ENCODE measurements around the gene CTSW.
"Not testable (repeated sequence)": the region's sequence is repeated elsewhere in the genome, so short reads cannot be mapped to it uniquely, and the experiment has no call there.

Gene CTSW, protein sequence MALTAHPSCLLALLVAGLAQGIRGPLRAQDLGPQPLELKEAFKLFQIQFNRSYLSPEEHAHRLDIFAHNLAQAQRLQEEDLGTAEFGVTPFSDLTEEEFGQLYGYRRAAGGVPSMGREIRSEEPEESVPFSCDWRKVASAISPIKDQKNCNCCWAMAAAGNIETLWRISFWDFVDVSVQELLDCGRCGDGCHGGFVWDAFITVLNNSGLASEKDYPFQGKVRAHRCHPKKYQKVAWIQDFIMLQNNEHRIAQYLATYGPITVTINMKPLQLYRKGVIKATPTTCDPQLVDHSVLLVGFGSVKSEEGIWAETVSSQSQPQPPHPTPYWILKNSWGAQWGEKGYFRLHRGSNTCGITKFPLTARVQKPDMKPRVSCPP

DNA sequence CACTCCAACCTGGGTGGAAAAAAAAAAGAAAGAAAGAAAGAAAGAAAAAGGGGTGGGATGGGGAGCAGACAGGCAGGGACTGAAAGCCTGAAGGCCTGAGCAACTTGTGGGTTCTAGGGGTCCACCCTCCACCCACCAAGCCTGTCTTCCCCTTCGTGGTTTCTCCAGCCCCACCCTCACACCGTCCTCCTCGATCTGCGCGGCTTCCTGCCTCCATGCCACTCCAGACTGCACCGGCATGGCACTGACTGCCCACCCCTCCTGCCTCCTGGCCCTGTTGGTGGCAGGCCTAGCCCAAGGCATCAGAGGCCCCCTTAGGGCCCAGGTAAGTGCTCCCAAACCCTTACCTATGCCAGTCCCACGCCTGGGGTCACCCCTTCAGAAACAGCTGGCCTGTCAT lies at the start of gene CTSW:
TSS of gene CTSW (plus strand) at position 221 of the 400 bp plus-strand sequence. CDS start at position 239, 18 bp downstream.
- DNase-seq (ENCODE audit: low read depth in 2 of 2): no peak

DNA sequence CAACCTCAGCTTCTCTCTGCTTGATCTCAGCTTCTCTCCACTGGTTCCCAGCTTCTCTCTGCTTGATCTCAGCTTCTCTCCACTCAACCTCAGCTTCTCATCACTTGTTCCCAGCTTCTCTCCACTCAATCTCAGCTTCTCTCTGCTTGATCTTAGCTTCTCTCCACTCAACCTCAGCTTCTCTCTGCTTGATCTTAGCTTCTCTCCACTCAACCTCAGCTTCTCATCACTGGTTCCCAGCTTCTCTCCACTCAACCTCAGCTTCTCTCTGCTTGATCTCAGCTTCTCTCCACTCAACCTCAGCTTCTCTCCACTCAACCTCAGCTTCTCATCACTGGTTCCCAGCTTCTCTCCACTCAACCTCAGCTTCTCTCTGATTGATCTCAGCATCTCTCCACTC lies 47.4 kb upstream of the CTSW start:
- DNase-seq (ENCODE audit: low read depth in 2 of 2): not testable (repeated sequence)

DNA sequence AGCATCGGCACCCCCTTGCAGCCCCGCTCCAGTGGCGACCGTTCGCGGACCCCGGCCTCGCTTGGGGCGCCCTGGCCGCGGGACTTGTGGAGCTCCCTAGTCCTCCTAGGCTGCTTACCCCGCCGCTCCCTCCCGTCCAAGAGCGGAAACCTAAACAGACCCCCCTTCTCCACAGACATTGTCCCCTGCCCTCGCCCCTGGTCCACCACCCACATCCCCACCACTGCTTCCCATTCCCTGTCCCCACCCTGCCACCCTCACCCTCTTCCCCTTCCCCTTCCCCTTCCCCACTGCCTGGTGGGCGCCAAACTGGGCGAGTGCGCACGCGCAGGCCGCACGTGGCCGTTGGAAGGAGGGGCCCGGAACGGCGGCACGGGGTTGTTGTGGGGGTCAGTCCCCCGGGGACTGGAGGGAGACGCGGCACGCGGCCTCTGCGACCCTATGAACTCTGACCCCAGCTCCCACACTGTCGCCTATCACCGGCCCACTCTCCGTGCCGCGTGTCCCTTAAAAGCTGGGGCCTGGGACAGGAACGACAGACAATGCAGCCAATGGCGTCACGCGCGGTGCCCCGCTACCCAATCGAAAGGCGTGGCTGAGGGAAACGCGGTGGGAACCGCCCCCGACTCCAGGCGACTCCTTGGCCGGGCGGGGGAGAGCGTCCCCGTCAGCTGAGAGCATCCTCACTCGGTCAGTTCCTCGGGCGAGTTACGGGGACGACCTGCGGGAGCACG lies 46.2 kb upstream of the CTSW start, which contains the start of gene SNX32:
TSS of gene SNX32 (plus strand) at position 667 of the 734 bp plus-strand sequence. CDS start 103 bp downstream, outside the sequence.
- peak; percentile 88 to 90 for DNase-seq (ENCODE audit: low read depth in 2 of 2)

DNA sequence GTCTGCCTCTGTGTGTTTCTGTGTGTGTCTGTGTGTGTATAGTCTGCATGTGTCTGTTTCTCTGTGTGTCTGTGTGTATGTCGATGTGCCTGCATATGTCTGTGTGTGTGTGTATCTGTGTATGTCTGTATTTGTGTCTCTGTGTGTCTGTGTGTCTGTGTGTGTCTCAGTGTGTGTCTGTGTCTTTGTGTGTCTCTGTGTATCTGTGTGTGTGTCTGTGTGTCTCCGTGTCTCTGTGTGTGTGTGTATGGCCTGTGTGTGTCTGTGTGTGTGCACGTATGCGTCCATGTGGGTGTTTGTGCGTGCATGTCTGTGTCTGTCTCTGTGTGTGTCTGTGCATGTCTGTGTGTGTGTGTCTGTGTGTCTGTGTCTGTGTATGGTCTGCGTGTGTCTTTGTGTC lies 45.4 kb upstream of the CTSW start:
- DNase-seq (ENCODE audit: low read depth in 2 of 2): no peak

DNA sequence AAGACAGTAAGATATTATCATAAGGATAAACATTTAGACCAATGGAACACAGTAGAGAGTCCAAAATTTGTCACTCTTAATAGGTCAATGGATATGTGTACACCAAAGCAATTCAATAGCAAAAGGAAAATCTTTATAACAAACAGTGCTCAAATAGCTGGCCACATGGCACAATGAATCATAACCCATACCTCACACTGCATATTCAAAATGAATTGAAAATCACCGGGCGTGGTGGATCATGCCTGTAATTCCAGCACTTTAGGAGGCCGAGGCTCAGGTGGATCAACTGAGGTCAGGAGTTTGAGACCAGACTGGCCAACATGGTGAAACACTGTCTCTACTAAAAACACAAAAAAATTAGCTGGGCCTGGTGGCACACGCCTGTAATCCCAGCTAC lies 37.5 kb upstream of the CTSW start:
- DNase-seq (ENCODE audit: low read depth in 2 of 2): no peak

DNA sequence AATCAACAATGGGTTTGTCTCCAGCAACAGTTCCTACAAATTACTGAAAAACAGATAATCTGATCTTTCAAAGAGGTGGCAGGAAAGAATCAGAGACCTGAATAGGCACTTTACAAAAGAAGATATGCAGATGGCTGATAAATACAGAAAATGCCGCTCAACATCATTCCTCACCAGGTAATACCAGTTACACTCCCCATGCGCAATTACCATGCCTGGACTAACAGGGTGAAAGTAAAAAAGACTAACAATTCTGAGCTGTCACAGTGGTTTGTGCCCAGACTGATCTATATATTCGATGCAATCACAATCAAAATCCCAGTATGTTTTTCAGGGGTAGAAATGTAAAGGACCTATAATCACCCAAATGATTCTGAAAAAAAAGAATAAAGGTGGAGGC lies 35.8 kb upstream of the CTSW start:
- DNase-seq (ENCODE audit: low read depth in 2 of 2): no peak

DNA sequence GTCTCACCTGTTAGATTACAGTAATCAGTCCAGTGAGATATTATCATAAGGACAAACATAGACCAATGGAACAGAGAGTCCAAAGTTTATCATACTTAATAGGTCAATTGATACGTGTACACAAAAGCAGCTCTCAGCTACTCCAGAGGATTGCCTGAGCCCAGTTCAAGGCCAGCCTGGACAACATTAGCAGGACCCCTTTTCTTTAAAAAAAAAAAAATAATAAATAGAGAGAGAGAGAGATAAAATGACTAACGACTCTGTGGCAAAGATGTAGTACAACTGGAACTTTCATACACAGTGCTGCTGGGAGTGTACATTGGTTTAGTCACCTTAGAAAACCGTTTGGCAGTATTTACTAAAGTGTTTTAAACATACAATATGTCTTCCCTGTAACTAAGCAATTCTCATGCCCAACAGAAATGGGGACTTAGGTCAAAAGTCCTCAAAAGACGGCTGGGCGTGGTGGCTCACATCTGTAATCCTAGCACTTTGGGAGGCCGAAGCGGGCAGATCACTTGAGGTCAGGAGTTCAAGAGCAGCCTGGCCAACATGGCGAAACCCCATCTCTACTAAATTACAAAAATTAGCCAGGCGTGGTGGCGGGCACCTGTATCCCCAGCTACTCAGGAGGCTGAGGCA lies 35.3 kb upstream of the CTSW start:
- DNase-seq (ENCODE audit: low read depth in 2 of 2): no peak

DNA sequence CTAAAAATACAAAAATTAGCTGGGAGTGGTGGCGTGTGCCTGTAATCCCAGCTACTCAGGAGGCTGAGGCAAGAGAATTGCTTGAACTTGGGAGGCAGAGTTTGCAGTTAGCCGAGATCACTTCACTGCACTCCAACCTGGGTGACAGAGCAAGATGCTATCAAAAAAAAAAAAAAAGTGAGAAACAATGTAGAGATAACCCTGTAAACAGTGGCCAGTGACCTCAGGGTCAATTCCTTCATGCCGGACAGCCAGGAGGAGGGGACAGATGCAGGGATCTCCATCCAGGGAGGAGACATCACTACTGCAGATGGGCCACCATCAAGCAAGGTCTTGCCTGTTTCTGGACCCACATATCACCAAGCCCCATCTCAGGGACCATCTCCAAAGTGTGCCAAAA lies 31.9 kb upstream of the CTSW start:
- DNase-seq (ENCODE audit: low read depth in 2 of 2): no peak

DNA sequence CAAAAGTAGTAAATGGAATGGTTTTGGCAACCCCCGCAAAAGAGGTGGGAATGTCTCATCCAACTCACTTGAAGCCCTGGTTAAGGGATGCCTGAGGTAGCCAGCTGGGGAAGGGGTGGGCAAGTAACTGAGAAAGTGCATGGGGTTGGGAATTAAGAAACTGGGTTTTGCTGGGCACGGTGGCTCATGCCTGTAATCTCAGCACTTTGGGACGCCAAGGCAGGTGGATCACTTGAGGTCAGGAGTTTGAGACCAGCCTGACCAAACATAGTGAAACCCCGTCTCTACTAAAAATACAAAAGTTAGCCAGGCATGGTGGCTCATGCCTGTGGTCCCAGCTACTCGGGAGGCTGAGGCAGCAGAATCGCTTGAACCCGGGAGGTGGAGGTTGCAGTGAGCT lies 30.9 kb upstream of the CTSW start:
- not testable (repeated sequence) for DNase-seq (ENCODE audit: low read depth in 2 of 2)

DNA sequence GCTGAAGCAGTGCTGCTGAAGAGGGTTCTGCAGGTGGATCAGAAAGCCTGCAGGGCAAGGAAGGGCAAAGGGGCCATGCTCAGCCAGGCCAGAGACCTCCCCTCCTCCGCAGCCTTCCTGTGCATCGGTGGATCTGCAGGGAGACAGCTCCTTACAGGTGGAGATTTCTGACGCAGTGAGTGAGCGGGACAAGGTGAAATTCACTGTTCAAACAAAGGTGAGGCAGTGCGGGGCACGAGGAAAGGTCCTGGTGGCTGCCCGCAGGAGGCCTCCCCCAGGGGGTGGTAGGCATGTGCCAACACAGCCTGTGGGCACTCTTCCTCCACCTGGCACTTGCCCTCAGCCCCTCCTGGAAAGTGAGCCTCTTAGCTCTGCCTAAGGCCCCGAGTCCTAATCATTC lies 30.3 kb upstream of the CTSW start:
- DNase-seq (ENCODE audit: low read depth in 2 of 2): no peak

DNA sequence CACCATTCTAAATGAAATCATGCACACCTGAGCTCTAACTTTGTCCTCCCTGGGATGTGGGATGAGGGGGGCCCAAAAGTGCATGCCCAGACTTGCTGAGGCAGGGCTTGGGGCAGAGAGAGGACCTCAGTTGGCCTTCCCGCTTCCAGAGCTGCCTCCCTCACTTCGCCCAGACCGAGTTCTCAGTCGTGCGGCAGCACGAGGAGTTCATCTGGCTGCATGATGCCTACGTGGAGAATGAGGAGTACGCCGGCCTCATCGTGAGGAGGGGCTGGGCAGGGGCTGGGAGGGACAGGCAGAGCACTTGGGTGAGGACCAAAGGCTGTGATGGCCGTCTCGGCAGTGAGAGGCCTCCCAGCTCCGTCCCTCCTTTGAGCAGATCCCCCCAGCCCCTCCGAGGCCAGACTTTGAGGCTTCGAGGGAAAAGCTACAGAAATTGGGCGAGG lies 29.8 kb upstream of the CTSW start:
- DNase-seq (ENCODE audit: low read depth in 2 of 2): no peak

DNA sequence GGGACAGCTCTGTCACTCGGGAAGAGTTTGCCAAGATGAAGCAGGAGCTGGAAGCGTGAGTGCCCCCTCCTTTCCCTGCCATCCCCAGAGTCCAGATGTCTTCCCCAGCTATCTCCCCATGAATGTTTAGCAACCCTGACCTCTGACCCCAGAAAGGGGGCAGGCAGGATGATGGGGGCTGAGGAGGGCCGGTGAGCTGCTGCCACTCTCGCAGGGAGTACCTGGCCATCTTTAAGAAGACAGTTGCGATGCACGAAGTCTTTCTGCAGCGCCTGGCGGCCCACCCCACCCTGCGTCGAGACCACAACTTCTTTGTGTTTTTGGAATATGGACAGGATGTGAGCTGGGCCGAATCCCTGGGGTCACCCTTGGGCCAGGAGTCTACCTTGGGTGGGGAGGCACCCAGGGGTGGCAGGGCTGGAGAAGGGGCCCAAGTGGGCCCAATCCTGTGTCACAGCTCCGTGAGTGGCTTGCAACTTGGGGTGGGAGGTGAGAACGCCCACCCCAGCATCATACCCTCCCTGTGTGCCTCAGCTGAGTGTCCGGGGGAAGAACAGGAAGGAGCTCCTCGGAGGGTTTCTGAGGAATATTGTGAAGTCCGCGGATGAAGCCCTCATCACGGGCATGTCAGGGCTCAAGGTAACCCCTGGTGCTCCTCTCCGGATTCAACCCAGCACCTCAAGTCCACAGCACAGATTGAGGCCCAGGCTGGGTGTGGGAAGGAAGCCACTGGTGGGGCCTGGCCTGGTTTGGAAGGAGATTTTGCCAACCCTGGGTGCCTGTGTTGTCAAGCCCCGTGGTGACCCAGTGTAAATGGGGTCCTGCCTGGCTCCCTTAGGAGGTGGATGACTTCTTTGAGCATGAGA lies 29.2 kb upstream of the CTSW start:
- no peak for DNase-seq (ENCODE audit: low read depth in 2 of 2)

DNA sequence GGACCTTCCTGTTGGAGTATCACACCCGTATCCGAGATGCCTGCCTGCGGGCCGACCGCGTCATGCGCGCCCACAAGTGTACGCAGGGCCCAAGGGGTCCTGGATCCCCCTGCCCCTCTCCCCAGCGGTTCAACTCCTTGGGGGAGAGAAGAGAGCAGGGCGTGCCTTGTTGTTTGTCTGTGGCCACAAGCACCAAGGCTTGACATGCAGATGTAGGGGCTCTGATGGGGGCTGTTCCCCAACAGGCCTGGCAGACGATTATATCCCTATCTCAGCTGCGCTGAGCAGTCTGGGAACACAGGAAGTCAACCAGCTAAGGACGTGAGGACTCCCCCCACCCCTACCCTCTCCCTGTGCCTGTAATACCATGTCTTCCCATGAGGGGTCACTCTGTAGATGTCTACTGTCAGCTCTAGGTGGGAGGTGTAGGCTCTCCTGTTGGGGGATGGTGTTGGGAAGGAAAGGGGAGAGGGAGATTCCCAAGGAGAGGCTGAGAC lies 28.5 kb upstream of the CTSW start:
- DNase-seq (ENCODE audit: low read depth in 2 of 2): no peak

DNA sequence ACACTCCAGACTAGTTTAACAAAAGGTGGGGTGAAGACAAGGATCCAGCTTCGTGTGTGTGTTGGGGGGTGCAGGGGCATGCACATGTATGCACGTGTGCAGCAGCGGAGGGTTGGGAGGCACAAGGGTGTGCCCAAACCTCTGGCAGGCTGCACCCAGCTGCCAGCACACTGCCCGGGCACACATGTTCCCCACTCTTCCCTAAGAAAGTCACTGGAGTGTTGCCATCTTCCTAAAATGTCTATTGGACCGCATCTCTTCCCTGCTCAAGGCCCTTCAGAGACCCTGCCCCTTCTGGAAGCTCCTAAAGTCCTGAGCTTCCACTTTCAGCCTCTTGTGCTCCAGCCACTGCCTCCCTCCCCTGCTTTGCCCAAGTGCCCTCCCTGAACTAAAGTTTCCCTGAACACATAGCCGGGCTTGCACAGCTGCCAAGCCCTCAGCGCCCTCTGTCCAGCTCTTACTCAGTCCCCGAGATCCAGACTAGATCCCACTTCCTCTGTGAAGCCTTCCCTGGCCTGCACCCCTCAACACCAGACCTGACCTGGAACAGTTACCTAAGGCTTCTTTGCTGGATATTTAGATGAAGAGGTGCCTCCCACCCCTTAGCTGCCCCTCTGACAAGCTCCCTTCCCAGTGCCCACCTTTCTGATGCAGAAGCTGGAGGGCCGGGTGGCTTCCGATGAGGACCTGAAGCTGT lies 27.7 kb upstream of the CTSW start:
- no peak for DNase-seq (ENCODE audit: low read depth in 2 of 2)

DNA sequence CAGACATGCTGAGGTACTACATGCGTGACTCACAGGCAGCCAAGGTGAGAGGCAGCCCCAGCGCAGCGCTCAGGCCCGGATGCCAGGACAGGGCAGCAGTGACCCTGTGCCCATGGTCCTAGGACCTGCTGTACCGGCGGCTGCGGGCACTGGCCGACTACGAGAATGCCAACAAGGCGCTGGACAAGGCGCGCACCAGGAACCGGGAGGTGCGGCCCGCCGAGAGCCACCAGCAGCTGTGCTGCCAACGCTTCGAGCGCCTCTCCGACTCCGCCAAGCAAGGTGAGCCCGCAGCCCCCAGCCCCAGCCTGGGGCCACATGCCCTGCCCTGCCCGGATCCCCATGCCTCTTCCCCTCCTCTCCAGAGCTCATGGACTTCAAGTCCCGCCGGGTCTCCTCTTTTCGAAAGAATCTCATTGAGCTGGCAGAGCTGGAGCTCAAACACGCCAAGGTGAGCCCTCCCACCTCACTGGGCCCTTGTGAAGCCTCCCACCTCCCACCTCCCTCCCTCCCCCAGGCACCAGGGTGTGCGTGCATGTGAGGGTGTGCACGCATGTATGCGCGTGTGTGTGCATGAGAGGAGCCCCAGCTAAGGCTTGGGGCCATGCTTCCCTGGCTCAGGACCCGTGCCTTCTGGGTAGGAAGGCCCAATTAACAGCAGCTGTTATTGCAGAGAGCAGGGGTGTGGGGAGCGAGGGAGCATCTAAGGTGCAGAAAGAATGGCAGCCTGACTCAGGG lies 27.0 kb upstream of the CTSW start:
- no peak for DNase-seq (ENCODE audit: low read depth in 2 of 2)

DNA sequence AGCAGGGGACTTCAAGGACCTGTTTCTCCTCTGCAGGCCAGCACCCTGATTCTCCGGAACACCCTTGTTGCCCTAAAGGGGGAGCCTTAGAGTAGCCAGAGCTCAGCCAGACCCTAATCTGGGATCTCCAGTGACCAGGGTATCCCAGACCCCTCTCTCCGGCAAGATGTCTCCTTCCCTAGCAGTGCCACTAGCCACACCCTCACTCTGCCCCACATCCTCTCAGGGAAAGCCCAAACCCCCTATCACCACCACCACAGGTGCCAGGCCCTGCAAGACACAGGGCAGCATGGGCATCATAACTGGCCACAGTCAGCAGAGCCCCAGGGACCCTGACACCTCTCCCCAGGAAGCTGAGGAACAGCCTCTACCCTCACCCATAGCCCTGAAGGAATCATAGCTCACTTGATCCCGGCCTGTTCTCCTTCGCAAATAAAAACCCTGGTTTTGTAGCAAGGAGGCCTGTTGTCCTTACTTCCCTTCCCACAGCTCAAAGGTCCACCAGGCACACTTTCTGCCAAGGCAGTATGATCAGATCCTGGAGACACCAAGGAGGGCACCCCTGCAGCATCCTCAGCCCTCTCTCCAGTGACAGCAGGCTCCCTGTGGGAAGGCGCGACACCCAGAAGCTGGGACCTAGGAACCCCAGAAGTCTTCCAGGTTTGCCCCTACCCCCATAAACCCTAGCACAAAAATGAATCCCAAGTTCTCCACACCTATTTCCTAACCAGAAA lies 26.2 kb upstream of the CTSW start:
- DNase-seq (ENCODE audit: low read depth in 2 of 2): no peak

DNA sequence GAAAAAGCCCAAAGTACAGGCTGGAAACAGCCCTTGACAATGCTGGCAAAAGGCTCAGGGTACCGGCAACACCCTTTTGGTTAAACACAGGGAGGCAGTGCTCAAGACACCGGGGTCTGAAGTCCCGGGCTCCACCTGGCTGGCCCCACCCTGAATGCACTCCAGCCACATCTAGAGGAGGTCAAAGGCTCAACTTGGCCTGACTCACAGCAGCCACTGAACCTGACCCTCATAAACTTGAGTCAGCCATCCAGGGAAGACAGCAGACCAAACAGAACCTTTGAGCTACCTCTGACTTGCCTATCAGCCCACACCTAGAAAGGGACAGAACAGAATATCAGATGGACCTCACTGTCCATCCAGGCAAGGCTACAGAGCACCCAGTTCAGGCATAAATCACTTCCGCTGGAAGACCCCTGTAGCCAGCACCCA lies 25.5 kb upstream of the CTSW start:
- no peak for DNase-seq (ENCODE audit: low read depth in 2 of 2)

DNA sequence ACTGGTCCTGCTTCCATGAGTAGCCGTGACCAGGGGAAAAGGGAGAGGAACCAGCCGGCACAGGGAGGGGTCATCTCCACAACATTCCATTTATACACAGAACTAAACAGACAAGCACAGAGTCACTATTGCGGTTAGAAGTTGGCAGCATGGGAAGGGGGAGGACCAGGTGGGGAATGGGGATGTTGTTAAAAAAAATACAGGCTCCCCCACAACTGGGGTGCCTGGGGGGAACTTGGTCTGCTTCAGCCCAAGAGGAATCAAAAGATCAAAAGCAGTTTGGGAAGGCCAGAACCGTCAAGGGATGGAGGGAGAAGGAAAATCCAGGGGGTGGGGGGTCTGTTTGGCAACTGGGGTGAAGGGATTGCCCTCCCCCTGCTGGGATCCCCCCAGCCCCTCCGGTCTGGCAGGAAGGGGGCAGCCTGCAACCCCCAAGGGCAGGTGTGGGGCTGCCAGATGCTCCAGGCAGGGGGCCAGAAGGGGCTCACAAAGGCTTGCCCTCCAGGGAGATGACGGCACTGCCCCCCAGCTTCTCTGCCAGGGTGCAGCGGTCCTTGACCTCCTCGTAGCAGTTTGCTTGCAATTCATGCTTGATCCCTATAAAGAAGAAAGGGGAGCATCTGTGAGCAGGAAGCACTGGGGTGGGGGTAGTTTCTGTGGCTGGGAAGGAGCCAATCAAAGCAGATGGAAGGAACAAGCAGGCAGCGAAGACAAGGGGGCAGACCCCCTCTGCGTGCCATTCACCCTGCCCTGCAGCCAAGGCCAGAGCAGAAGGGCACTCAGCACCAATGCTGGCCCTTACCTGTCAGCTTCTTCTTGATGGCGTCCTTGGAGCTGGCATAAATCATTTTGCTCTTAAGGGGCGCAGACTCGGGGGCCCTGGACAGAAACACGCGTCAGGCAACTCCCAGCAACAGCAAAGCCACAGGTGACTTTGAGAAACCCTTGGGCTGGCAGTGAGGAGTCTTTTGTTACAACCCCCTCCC lies 24.5 kb upstream of the CTSW start:
- DNase-seq (ENCODE audit: low read depth in 2 of 2): no peak

Measured in stimulated activated CD8-positive, alpha-beta memory T cell treated with anti-CD3 and anti-CD28 coated beads, Interleukin-2, amount 100 ng/mL, for 1 hour (primary cell).